Renal pelvis (tissue), 4 donors: Measurements from ENCODE around the gene AASDH. TPM values are rescaled to one million over a fixed set of nuclear protein-coding genes. Genes with fewer than 3 reads are reported as not detected.

Source experiments
- DNase-seq: peaks from one replicate; pipeline ENCODE4 v3.0.0-alpha.2; 2013
- polyA plus RNA-seq, 3 donors: library from polyadenylated mRNA; unstranded; fragments of 120-200 nt; gene quantifications; one replicate each; pipeline ENCODE4 v1.2.1, GENCODE V29; 2013; ENCODE audit not compliant: insufficient read length in 3 of 3

AASDH gene
- polyA plus RNA-seq, 3 donors: 23.6 to 38.4 (median 26.7) TPM

DNA sequence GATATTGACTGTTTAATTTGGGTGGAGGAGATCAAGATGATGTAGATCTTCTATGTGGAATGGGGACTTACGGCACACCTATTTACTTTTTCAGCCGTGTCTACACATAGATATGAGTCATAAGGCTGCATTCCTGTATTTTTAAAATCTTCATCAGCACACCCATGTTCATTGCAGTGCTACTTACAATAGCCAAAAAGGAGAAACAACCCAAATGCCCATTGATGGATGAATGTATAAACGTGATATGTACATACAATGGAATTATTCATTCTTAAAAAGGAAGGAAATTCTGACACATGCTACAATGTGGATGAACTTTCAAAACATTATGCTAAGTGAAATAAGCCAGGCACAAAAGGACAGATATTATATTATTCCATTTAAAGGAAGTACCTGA, 98.6 kb downstream of the AASDH start:
- no peak for DNase-seq

Other genes with a start within 250 kb of the AASDH start
- 10 to 100 TPM; 24.8 to 31.3 (median 25.9) TPM for gene PPAT, start 48.1 kb upstream of the AASDH start, polyA plus RNA-seq
- gene PAICS, start 48.8 kb upstream of the AASDH start, polyA plus RNA-seq: 100 to 1,000 TPM; 110 to 124 (median 116) TPM
- 100 to 1,000 TPM; 117 to 132 (median 119) TPM for gene SRP72, start 80.1 kb upstream of the AASDH start, polyA plus RNA-seq
- 1 to 10 TPM; 1.9 to 2.1 (median 2.0) TPM for gene ARL9, start 118.3 kb upstream of the AASDH start, polyA plus RNA-seq